ENCODE results near the gene CTTNBP2. TPM values are rescaled to one million over a fixed set of nuclear protein-coding genes. Genes with fewer than 3 reads are reported as not detected.

Gene CTTNBP2
- polyA plus RNA-seq, 1 of the 3 experiments (the other 2 are of a cell fraction), result not detected

GRCh38 chr7:117825132-117825531 lies 48.1 kb downstream of the CTTNBP2 start:
- WGBS (ENCODE audit: low lambda C conversion rate), result 3% methylated on average over 2 of the region's 2 CpGs
- H3K9me3 ChIP-seq, result no peaks in the 10 kb centered on the region
- H3F3A ChIP-seq (replicated peaks; ENCODE audit: insufficient read depth), result no peaks in the 10 kb centered on the region
- no peak overlapping the region for H3K9ac ChIP-seq
- no peaks in the 10 kb centered on the region for H3K36me3 ChIP-seq (replicated peaks in 1 of 2; ENCODE audit: control insufficient read depth in 1 of 2, insufficient read depth in 2 of 2, low read length in 1 of 2)
- H3K4me3 ChIP-seq (ENCODE audit: low read depth in 2 of 2, low read length in 1 of 2), result no peak overlapping the region
- POLR2A ChIA-PET, result no interaction called here
- H3K4me1 ChIP-seq (ENCODE audit: control insufficient read depth in 1 of 2, insufficient read depth in 2 of 2, low read depth in 1 of 2, low read length in 1 of 2), result peaks cover 0 to 21% of the 10 kb centered on the region in 2 experiments; a peak in 2 of 4 replicates
- peaks cover 2% of the 10 kb centered on the region; the same call in 1 of the 2 replicates for H4K20me1 ChIP-seq (ENCODE audit: insufficient read depth)
- no peaks in the 10 kb centered on the region for H3K79me2 ChIP-seq (ENCODE audit: insufficient read depth)
- no peak for TF ChIP-seq YY1 (IDR thresholded peaks at IDR 0.05; ENCODE audit: low read depth)
- no peak for TF ChIP-seq REST (IDR thresholded peaks at IDR 0.05; ENCODE audit: low read depth, low read length)
- no peak for TF ChIP-seq FOXM1 (IDR thresholded peaks at IDR 0.05; ENCODE audit: low read depth)
- TF ChIP-seq ELF1 (IDR thresholded peaks at IDR 0.05), result no peak
- TF ChIP-seq EZH2phosphoT487 (IDR thresholded peaks at IDR 0.05; ENCODE audit: borderline replicate concordance, low read depth), result no peak
- no peak for TF ChIP-seq TCF12 (IDR thresholded peaks at IDR 0.05)
- no peak for TF ChIP-seq CHD2 (IDR thresholded peaks at IDR 0.05; ENCODE audit: low read length, partially characterized antibody)
- no peak for TF ChIP-seq FOXJ3 (CRISPR knock-in tag; IDR thresholded peaks at IDR 0.05)
- TF ChIP-seq GATA2 (CRISPR knock-in tag; IDR thresholded peaks at IDR 0.05), result no peak
- no peak for TF ChIP-seq JUND (IDR thresholded peaks at IDR 0.05)
- no peak for TF ChIP-seq PBX3 (IDR thresholded peaks at IDR 0.05)
- TF ChIP-seq RCOR1 (IDR thresholded peaks at IDR 0.05; ENCODE audit: low read length), result no peak
- no peak for TF ChIP-seq FOSL2 (IDR thresholded peaks at IDR 0.05; ENCODE audit: borderline replicate concordance, low read depth)
- no peak for TF ChIP-seq USF1 (IDR thresholded peaks at IDR 0.05; ENCODE audit: borderline replicate concordance, low read depth)
- no peak for TF ChIP-seq POLR2AphosphoS5 (IDR thresholded peaks at IDR 0.05; ENCODE audit: low read depth, low read length)
- TF ChIP-seq TEAD4 (IDR thresholded peaks at IDR 0.05; ENCODE audit: borderline replicate concordance, insufficient read depth), result no peak
- no peak for TF ChIP-seq NRF1 (IDR thresholded peaks at IDR 0.05; ENCODE audit: low read depth, low read length)
- TF ChIP-seq EP300 (IDR thresholded peaks at IDR 0.05; ENCODE audit: borderline replicate concordance in 1 of 2, low read depth in 1 of 2, low read length in 1 of 2), result no peak
- TF ChIP-seq TAF1 (IDR thresholded peaks at IDR 0.05; ENCODE audit: borderline replicate concordance, low read depth, low read length), result no peak
- TF ChIP-seq SMC3 (IDR thresholded peaks at IDR 0.05; ENCODE audit: low read depth, low read length), result no peak
- no peak for DNase-seq
- no peaks in the 10 kb centered on the region for H3K9me2 ChIP-seq
- H3K27ac ChIP-seq (ENCODE audit: low read depth in 2 of 2, low read length in 1 of 2), result no peak overlapping the region
- H3K27me3 ChIP-seq (ENCODE audit: insufficient read depth), result no peaks in the 10 kb centered on the region
- CTCF ChIA-PET, result no interaction called here
- no peak overlapping the region for H2AFZ ChIP-seq (ENCODE audit: low read depth)
- H3K4me2 ChIP-seq, result no peak overlapping the region
